ACC112 (cell line): ENCODE data around the gene PRKACG.

ENCODE experiments used
- H2AFZ ChIP-seq: fragments of 200-600 bp; sonication (generic); one replicate; pipeline ENCODE4 v1.6.0; 2017; ENCODE audit warnings: antibody characterized with exemption, low read length; ENCODE audit not compliant: unreplicated experiment
- H3K27ac ChIP-seq: fragments of 200-600 bp; sonication (generic); 2 replicates; pipeline ENCODE4 v1.5.1; 2014; ENCODE audit warnings: low read depth, mild to moderate bottlenecking, antibody characterized with exemption, low read length, moderate library complexity
- H3K27me3 ChIP-seq: fragments of 200-600 bp; sonication (generic); 2 replicates; pipeline ENCODE4 v1.6.1; 2014; ENCODE audit warnings: mild to moderate bottlenecking, antibody characterized with exemption, low read length, moderate library complexity, mixed read lengths; ENCODE audit not compliant: insufficient read depth
- H3K36me3 ChIP-seq: fragments of 200-600 bp; sonication (generic); 2 replicates; pipeline ENCODE4 v1.6.1; 2016; ENCODE audit warnings: mild to moderate bottlenecking, antibody characterized with exemption, low read length, moderate library complexity, mixed read lengths; ENCODE audit not compliant: insufficient read depth
- H3K4me1 ChIP-seq: fragments of 200-600 bp; sonication (generic); one replicate; pipeline ENCODE4 v1.6.1; 2016; ENCODE audit warnings: low read length, mixed read lengths; ENCODE audit not compliant: insufficient read depth, unreplicated experiment, control insufficient read depth
- H3K4me3 ChIP-seq: fragments of 200-600 bp; sonication (generic); 2 replicates; pipeline ENCODE4 v1.5.1; 2014; ENCODE audit warnings: mild to moderate bottlenecking, low read depth, low read length
- H3K79me2 ChIP-seq: fragments of 200-600 bp; sonication (generic); one replicate; pipeline ENCODE4 v1.6.0; 2016; ENCODE audit warnings: low read length; ENCODE audit not compliant: control insufficient read depth, unreplicated experiment, insufficient read depth

The PRKACG gene

GRCh38 chr9:69027355-69028097 lies 13.6 kb upstream of the PRKACG start:
- Histone ChIP-seq H3K36me3 (no peaks in the 10 kb centered on the region), H3K27me3 (peaks cover 33% of the 10 kb centered on the region), H3K4me3 (no peak overlapping the region), H3K4me1 (peaks cover 9% of the 10 kb centered on the region), H2AFZ (no peak overlapping the region), H3K79me2 (no peaks in the 10 kb centered on the region), H3K27ac (no peak overlapping the region)

GRCh38 chr9:69023650-69024049 lies 9.7 kb upstream of the PRKACG start:
- H3K27me3 ChIP-seq, result peaks cover 53% of the 10 kb centered on the region
- H3K36me3 ChIP-seq, result no peaks in the 10 kb centered on the region
- no peak overlapping the region for H3K4me3 ChIP-seq
- no peaks in the 10 kb centered on the region for H3K79me2 ChIP-seq
- no peak overlapping the region for H3K27ac ChIP-seq
- no peak overlapping the region for H2AFZ ChIP-seq
- no peaks in the 10 kb centered on the region for H3K4me1 ChIP-seq

DNA sequence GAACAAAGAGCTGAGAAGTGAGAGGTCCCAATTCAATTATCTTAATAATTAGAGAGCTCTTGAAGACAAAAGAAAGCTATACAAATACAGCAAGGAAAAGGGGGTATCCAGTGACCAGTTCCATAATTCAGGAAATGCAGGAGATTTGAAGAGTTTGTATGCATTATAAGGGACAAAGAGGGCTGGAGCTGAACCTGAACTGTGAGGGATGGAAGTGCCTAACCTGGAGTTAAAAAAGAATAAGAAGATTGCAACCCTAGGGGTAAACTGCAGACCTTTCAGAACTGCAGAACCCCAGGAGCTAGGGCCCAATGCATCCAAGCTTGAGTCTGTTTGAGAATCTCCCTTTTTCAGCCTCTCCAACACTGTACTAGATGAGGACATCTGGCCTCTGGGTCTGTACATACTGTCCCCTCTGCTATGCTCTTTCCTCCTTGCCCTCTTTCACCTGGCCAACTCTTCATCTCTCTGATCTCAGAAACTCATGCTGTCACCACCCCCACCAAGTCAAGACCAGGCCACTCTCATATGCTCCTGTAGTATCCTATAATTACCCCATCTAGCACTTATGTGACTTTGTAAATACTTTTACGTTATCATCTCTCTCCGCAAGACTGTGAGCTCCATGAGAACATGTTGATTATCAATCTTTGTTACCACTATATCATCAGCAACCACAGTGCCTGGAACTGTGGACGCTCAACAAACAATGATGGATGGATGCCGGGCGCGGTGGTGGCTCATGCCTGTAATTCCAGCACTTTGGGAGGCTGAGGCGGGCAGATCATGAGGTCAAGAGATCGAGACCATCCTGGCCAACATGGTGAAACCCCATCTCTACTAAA lies 6.6 kb upstream of the PRKACG start:
- Histone ChIP-seq H3K36me3 (no peaks in the 10 kb centered on the region), H3K27ac (no peak overlapping the region), H3K27me3 (peaks cover 60% of the 10 kb centered on the region), H3K4me3 (no peak overlapping the region), H2AFZ (no peak overlapping the region), H3K79me2 (no peaks in the 10 kb centered on the region), H3K4me1 (no peaks in the 10 kb centered on the region)

DNA sequence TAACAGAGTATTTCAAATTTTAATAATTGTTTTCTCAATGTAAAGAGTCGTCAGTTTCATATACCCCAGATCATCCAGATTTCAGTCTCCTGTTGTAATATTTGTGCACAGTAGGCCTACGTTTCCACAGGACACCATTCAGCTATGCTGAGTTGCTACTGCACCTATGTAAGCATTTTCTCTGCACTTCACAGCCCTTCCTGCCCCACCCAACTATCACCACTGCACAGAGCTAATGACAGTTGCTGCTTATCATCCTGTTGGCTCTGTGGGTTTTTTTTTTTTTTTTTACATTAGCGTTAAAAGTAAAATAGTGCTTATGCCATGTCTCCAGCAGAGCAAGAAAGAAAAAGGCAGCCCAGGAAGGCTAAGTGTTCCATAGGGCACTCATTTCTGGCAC lies 5.9 kb upstream of the PRKACG start:
- H2AFZ ChIP-seq, result no peak overlapping the region
- H3K4me1 ChIP-seq, result no peaks in the 10 kb centered on the region
- no peak overlapping the region for H3K27ac ChIP-seq
- H3K79me2 ChIP-seq, result no peaks in the 10 kb centered on the region
- H3K36me3 ChIP-seq, result no peaks in the 10 kb centered on the region
- peaks cover 64% of the 10 kb centered on the region for H3K27me3 ChIP-seq
- no peak overlapping the region for H3K4me3 ChIP-seq

- H3K79me2 ChIP-seq, result no peaks in the 10 kb centered on the region
Observed at GRCh38 chr9:69018737-69019136, 4.8 kb upstream of the PRKACG start.

DNA sequence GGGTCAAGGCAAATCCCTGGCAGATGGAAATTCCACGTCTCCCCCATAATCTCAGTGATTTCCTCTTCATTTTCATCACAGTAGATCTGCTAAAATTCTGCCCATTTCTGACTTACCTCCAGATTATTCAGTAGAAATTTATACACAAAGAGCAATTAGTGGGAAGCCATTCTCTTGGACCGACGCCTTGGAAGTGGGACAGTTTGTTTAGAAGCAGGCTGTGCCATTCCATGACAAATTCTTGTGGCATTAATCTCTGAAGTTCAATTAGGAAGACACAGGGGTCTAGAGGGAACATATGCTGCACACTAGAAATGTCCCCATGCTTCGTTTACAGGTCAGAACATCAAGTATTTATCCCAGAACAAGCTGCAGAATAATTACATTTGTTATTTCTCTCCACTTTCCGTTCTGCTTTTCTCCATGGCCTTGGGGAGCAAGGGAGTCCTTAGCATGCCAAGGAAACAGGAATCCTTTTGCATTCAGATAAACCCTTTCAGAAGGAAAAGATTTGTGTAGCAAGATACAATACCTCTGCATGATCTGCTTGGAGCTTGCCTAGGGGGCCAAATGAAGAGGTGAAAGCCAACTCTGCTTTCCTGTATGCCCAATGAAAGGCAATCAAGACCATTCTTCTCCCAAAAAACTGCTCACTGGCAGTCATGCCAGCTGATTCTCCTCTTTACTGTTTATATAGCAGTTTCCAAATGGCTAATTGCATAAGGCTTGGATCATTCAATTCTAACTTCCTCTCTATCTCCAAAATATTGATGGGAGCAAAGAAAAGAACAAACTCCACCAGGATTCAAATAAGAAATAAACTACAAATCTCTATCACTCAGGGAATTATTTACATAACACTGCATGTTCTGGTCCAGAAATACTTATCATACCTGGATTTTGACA lies 2.5 kb upstream of the PRKACG start:
- no peak overlapping the region for H3K4me3 ChIP-seq
- H3K79me2 ChIP-seq, result no peaks in the 10 kb centered on the region
- peaks cover 44% of the 10 kb centered on the region for H3K27me3 ChIP-seq
- H3K27ac ChIP-seq, result no peak overlapping the region
- H3K4me1 ChIP-seq, result no peaks in the 10 kb centered on the region
- H3K36me3 ChIP-seq, result no peaks in the 10 kb centered on the region
- no peak overlapping the region for H2AFZ ChIP-seq

More at GRCh38 chr9:69018737-69019136, 4.8 kb upstream of the PRKACG start:
- Histone ChIP-seq H3K4me3 (no peak overlapping the region), H3K4me1 (no peaks in the 10 kb centered on the region), H3K27me3 (peaks cover 53% of the 10 kb centered on the region), H3K36me3 (no peaks in the 10 kb centered on the region), H3K27ac (no peak overlapping the region), H2AFZ (no peak overlapping the region)

GRCh38 chr9:69013382-69013727 lies 558 bp downstream of the PRKACG start:
- Histone ChIP-seq H3K27ac (no peak overlapping the region), H2AFZ (no peak overlapping the region), H3K79me2 (no peaks in the 10 kb centered on the region), H3K4me3 (no peak overlapping the region), H3K4me1 (no peaks in the 10 kb centered on the region), H3K27me3 (peaks cover 41% of the 10 kb centered on the region), H3K36me3 (no peaks in the 10 kb centered on the region)

DNA sequence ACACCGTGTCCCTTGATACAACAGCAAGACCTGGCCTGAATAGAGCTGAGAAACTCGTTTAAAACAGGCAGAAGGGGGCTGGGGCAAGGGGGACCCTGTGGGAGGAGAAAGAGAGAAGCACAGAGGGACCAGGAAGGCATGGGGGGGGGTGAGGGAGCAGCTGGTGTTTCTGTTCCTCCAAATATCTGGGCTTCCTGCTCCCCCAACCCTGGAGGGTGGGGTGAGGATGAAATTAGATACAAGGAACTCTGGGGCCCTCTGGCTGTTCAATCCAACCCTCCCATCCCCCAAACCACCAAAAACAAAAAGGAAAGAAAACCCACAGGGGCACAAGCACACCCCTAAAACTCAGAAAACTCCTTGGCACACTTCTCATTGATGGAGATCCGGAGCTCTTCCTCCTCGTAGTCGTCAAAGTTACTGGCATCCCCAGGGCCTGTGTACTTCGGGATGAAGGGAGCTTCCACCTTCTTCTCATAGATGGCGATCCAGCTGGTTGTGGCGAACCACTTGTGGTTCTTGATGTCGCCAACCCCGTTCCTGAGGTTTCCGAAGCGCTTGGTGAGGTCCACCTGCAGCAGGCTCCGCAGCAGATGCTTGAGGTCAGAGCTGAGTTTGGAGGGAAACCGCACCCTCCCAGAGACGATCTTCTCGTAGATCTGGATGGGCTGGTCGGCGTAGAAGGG lies 1.1 kb downstream of the PRKACG start:
- no peaks in the 10 kb centered on the region for H3K36me3 ChIP-seq
- H3K4me3 ChIP-seq, result no peak overlapping the region
- peaks cover 46% of the 10 kb centered on the region for H3K27me3 ChIP-seq
- no peak overlapping the region for H2AFZ ChIP-seq
- H3K4me1 ChIP-seq, result no peaks in the 10 kb centered on the region
- H3K79me2 ChIP-seq, result no peaks in the 10 kb centered on the region
- no peak overlapping the region for H3K27ac ChIP-seq

DNA sequence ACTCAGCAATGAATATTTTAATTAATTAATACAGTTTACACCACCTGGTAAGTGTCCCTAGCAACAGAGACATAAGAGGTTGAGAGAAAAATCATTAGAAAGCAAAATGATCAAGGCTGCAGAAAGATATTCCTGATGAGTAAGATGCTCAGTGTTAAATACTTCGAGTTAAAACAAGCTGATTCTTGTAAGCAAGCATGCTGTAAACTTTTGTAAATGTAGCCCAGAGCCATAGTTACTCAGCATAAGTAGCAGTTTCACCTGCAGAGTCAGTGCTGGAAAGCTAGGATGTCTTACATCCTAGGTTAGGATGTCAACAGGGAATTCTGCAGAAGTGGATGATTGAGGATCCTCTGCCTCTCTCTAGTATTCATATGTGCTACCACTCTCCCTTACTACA lies 4.2 kb downstream of the PRKACG start:
- Histone ChIP-seq H3K27ac (no peak overlapping the region), H2AFZ (no peak overlapping the region), H3K79me2 (no peaks in the 10 kb centered on the region), H3K4me1 (no peaks in the 10 kb centered on the region), H3K27me3 (peaks cover 39% of the 10 kb centered on the region), H3K4me3 (no peak overlapping the region), H3K36me3 (no peaks in the 10 kb centered on the region)

GRCh38 chr9:69004836-69005235 lies 9.1 kb downstream of the PRKACG start:
- no peaks in the 10 kb centered on the region for H3K36me3 ChIP-seq
- peaks cover 48% of the 10 kb centered on the region for H3K27me3 ChIP-seq
- no peaks in the 10 kb centered on the region for H3K79me2 ChIP-seq

More at GRCh38 chr9:69004836-69005235, 9.1 kb downstream of the PRKACG start:
- no peak overlapping the region for H2AFZ ChIP-seq
- no peak overlapping the region for H3K4me3 ChIP-seq
- H3K4me1 ChIP-seq, result no peaks in the 10 kb centered on the region
- no peak overlapping the region for H3K27ac ChIP-seq
